Activated T-cell treated with anti-CD3 and anti-CD28 coated beads, Interleukin-2, amount 50 U/mL, for 72 hours (primary cell): ENCODE measurements around the gene P3H2. TPM values are rescaled to one million over a fixed set of nuclear protein-coding genes. Genes with fewer than 3 reads are reported as not detected.

ENCODE experiments used
- ATAC-seq, 2 donors: fragments of 150-1000 bp; cut with Tn5 transposase; replicated peaks in 1 of 2; 2 replicates each; pipeline ENCODE4 v1.10.0; 2021; ENCODE audit warnings: moderate library complexity in 2 of 2, mild to moderate bottlenecking in 1 of 2
- DNase-seq, 2 donors: peaks; one replicate each; pipeline ENCODE4 v3.0.0; 2021 to 2022; ENCODE audit warnings: mixed read lengths in 1 of 2
- H3K27ac Mint-ChIP-seq: one replicate; pipeline ENCODE4 v1.8.0; 2022; ENCODE audit warnings: mild to moderate bottlenecking, moderate library complexity, mixed read lengths
- H3K27me3 Mint-ChIP-seq: one replicate; pipeline ENCODE4 v1.8.0; 2022; ENCODE audit warnings: low read depth, mixed read lengths
- H3K36me3 Mint-ChIP-seq, 2 donors: one replicate each; pipeline ENCODE4 v1.8.0; 2022; ENCODE audit warnings: mixed read lengths in 2 of 2, mild to moderate bottlenecking in 1 of 2; ENCODE audit not compliant: insufficient read depth in 2 of 2
- H3K4me1 Mint-ChIP-seq: one replicate; pipeline ENCODE4 v1.8.0; 2022; ENCODE audit warnings: low read depth, mixed read lengths
- H3K4me3 Mint-ChIP-seq, 2 donors: one replicate each; pipeline ENCODE4 v1.8.0; 2022; ENCODE audit warnings: mild to moderate bottlenecking in 2 of 2, mixed read lengths in 2 of 2, moderate library complexity in 2 of 2
- H3K9me3 Mint-ChIP-seq, 2 donors: one replicate each; pipeline ENCODE4 v1.8.0; 2022; ENCODE audit warnings: mixed read lengths in 2 of 2
- total RNA-seq, 2 donors: library from RNA; stranded (reverse); gene quantifications; one replicate each; pipeline ENCODE4 v1.2.3, GENCODE V29; 2022

The P3H2 gene
- total RNA-seq, 2 donors from 2014 or later = not detected

DNA sequence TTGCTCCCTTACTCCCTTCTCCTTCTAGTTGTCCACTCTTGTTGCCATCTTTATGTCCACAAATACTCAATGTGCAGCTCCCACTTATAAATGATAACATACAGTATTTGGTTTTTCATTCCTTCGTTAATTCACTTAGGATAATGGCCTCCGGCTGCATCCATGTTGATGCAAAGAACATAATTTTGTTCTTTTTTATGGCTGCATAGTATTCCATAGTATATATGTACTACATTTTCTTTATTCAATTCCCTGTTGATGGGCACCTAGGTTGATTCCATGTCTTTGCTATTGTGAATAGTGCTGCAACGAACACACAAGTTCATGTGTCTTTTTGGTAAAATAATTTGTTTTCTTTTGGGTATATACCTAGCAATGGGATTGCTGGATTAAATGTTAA is 21.3 kb upstream of the P3H2 start:
- Mint-ChIP-seq H3K36me3 (no peaks in the 10 kb centered on the region), H3K27ac (no peak overlapping the region), H3K4me1 (no peaks in the 10 kb centered on the region), H3K4me3 (no peak overlapping the region), H3K27me3 (peaks cover 21% of the 10 kb centered on the region), H3K9me3 (no peaks in the 10 kb centered on the region)
- ATAC-seq = no peak
- no peak for DNase-seq

DNA sequence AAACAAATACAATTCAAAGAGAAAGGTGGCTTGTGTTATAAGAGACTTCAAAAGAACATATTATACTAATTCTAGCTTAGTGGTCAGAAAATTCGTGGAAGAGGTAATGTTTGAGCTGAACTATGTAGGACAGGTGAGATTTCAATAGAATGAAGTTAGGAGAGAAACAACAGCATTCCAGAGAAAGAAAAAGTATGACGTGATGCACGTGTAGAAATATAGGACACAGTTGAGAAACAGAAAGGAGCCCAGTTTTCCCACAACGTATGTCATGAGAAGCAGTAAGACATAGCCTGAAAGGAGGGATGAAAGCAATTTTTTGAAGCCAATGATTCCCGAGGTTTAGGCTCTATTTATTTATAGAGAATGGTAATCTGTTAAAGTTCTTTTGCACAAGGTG is 18.7 kb upstream of the P3H2 start:
- DNase-seq (no peak), ATAC-seq (no peak)
- H3K9me3 Mint-ChIP-seq = no peaks in the 10 kb centered on the region
- H3K27me3 Mint-ChIP-seq = peaks cover 16% of the 10 kb centered on the region
- H3K27ac Mint-ChIP-seq = no peak overlapping the region
- H3K4me3 Mint-ChIP-seq = no peak overlapping the region
- no peaks in the 10 kb centered on the region for H3K4me1 Mint-ChIP-seq
- H3K36me3 Mint-ChIP-seq = no peaks in the 10 kb centered on the region

DNA sequence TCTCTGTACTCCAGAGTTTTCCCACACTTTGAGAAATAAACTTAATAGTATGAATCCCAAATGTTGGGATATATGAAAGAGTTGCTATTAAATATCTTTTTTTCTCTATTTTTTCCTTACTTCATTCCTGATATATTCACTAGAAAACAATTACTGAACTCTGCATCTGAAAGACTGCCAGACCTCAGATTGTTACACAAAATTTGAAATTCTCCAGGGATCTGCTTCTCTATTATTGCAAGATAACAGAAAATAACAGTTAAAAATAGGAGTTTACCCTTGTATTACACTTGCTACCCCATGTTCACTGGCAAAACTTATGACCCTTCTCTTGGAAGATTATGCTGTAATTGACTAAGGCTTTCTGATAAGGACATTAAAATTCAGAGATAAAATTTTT is 11.7 kb upstream of the P3H2 start:
- ATAC-seq = no peak
- Mint-ChIP-seq H3K27me3 (peaks cover 37% of the 10 kb centered on the region), H3K27ac (no peak overlapping the region), H3K36me3 (no peaks in the 10 kb centered on the region), H3K4me1 (no peaks in the 10 kb centered on the region), H3K4me3 (no peak overlapping the region), H3K9me3 (no peaks in the 10 kb centered on the region)
- no peak for DNase-seq

DNA sequence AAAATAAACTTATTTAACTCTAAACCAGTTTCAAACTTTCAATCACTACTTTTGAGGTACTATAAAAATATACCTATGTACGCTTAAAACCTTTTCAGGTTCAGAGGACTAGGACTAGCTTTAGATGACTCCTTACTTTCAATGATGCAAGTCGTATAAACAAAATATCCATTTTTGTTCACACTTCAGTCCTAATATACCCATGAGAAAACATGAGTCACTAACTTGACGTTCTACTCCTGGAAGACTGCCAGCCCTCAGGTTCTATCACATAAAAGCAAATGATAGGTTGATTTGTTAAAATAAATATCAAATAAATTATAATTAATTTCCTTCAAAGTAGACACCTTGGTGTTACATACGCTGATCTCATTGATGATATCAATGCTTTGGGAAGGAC is 10.6 kb upstream of the P3H2 start:
- peaks cover 37% of the 10 kb centered on the region for H3K27me3 Mint-ChIP-seq
- DNase-seq (no peak), ATAC-seq (no peak)
- no peaks in the 10 kb centered on the region for H3K9me3 Mint-ChIP-seq
- no peaks in the 10 kb centered on the region for H3K4me1 Mint-ChIP-seq
- H3K4me3 Mint-ChIP-seq = no peak overlapping the region
- no peaks in the 10 kb centered on the region for H3K36me3 Mint-ChIP-seq
- no peak overlapping the region for H3K27ac Mint-ChIP-seq

DNA sequence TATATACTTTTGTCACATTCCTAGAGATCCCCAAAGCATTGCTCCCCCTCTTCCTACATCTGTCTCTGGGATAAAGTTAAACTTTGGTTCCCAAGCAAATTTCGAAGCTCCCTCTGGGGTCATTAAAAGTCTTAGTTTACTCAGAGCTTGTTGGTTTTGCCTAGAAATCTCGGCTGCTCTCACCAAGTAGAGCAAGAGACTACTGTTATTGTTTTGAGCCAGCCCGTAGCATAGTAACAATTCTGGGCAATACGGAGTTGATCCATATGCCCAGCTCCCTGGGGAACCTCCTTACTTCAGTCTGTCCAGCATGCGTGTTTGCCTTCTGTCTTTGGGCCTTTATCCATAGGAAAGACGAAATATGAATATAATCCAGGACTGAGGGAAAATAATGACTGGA is 10.0 kb upstream of the P3H2 start:
- DNase-seq (no peak), ATAC-seq (no peak)
- H3K4me3 Mint-ChIP-seq = no peak overlapping the region
- H3K9me3 Mint-ChIP-seq = no peaks in the 10 kb centered on the region
- no peak overlapping the region for H3K27ac Mint-ChIP-seq
- H3K27me3 Mint-ChIP-seq = peaks cover 37% of the 10 kb centered on the region
- H3K36me3 Mint-ChIP-seq = no peaks in the 10 kb centered on the region
- H3K4me1 Mint-ChIP-seq = no peaks in the 10 kb centered on the region

DNA sequence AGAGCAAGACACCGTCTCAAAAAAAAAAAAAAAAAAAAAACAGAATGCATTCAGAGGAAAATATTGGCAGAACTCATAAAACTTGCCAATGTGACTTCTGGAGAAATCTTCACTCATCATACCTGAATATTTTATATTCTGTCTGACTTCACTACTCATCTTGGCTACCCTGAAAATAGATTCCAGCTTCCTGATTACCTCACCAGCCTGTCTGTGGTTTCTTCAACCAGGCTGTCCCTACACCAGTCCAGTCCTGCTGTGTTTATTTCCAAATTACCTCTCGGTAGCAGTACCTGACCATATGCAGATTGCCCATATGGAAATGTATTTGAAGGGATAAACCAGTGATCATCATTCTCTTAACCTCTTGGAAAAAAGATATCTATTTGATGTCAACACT is 9.3 kb upstream of the P3H2 start:
- no peak overlapping the region for H3K4me3 Mint-ChIP-seq
- no peaks in the 10 kb centered on the region for H3K9me3 Mint-ChIP-seq
- DNase-seq = no peak
- H3K36me3 Mint-ChIP-seq = no peaks in the 10 kb centered on the region
- ATAC-seq = no peak
- H3K27ac Mint-ChIP-seq = no peak overlapping the region
- peaks cover 32% of the 10 kb centered on the region for H3K27me3 Mint-ChIP-seq
- H3K4me1 Mint-ChIP-seq = no peaks in the 10 kb centered on the region

DNA sequence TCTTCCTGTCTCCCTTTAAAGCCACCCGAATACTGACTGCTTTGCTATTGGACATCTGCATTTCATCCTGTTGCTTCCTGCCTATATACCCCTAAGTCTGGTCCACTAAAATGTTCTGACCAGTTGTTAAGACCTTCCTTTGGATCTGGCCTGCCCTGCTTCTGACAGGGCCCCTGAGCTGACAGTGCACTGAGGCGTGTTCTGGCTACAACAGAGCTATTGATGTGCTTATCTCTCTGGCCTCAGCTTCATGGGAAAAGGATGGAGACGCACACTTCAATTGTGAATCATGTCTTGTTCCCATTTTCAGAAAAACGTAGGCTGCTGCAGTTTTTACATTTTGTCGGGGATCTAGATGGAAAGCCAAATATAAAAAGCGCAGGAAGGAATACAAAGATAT is 7.1 kb upstream of the P3H2 start:
- Mint-ChIP-seq H3K27ac (no peak overlapping the region), H3K4me3 (no peak overlapping the region), H3K36me3 (no peaks in the 10 kb centered on the region), H3K9me3 (no peaks in the 10 kb centered on the region), H3K27me3 (peaks cover 24% of the 10 kb centered on the region), H3K4me1 (no peaks in the 10 kb centered on the region)
- DNase-seq (no peak), ATAC-seq (no peak)

DNA sequence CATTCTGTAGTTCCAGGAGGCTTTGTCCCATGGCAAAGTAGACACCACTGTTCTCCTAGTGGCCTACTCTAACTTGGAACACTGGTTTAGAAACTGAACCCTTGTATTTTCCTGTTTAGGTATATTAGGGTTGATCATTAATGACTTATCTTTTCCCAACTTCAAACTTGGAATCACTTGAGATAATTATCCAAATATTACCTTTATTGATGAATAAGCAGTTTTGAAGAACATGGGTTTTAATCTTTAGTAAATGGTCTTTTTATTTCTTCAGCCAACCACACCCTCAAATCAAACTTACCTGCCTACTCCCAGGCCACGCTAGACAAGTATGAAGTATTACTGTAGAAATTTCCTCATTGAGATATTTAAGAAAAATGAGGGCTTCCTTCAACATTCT is 6.5 kb upstream of the P3H2 start:
- no peak for ATAC-seq
- H3K4me3 Mint-ChIP-seq = no peak overlapping the region
- H3K27ac Mint-ChIP-seq = no peak overlapping the region
- H3K27me3 Mint-ChIP-seq = peaks cover 24% of the 10 kb centered on the region
- H3K9me3 Mint-ChIP-seq = no peaks in the 10 kb centered on the region
- no peaks in the 10 kb centered on the region for H3K36me3 Mint-ChIP-seq
- H3K4me1 Mint-ChIP-seq = no peaks in the 10 kb centered on the region
- DNase-seq = no peak

DNA sequence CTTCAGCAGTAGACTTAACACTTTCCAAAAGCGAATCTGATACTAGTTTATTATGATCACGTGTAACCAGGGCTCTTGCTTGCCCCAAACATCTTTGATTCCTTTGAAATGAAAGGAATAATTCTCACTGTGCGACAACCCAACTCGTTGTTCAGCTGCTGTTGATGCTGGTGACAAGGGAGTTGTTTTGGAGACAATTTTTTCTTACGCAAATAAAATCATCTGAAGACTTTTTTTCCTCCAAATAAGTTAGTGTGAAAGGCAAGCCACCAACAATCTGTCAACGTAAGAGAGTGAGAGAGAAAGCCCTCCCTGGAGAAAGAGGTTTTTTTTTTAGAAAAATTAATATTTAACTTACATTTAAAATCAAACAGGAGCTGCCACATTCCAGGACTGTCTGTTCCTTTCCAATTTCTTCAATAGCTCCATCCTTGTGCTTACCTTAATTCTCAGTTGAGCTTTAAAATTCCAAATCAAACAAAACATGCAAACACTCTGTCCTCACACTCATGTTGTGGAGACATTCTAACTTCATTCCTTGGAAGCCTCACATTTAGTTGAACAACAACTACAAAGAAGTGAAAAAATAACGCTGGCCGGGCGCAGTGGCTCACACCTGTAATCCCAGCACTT is 4.9 kb upstream of the P3H2 start:
- ATAC-seq (no peak), DNase-seq (no peak)
- Mint-ChIP-seq H3K27ac (no peak overlapping the region), H3K36me3 (no peaks in the 10 kb centered on the region), H3K27me3 (peaks cover 29% of the 10 kb centered on the region), H3K4me1 (no peaks in the 10 kb centered on the region), H3K9me3 (no peaks in the 10 kb centered on the region), H3K4me3 (no peak overlapping the region)

DNA sequence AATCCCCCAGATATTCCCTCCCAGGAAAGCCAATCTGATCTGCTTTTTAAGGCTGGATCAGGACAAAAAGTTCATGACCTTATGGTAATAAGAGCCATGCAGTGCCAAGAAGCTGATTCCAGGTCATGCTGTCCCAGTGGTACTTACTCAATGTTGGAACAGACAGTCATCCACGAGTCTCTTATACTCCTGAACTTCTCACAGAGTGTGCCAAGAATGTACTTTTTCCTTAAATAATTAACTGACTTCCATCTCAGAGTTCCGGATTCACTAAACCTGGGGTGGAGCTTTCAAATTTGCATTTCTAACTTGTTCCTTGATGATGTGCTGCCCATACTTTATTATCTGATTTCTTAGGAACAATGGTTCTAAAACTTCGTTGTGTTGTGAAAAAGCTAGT is 3.4 kb upstream of the P3H2 start:
- ATAC-seq (no peak), DNase-seq (no peak)
- peaks cover 0 to 2% of the 10 kb centered on the region in 2 donors for H3K36me3 Mint-ChIP-seq
- no peak overlapping the region for H3K27ac Mint-ChIP-seq
- H3K4me3 Mint-ChIP-seq = no peak overlapping the region
- H3K9me3 Mint-ChIP-seq = no peaks in the 10 kb centered on the region
- H3K4me1 Mint-ChIP-seq = peaks cover 8% of the 10 kb centered on the region
- H3K27me3 Mint-ChIP-seq = peaks cover 41% of the 10 kb centered on the region

DNA sequence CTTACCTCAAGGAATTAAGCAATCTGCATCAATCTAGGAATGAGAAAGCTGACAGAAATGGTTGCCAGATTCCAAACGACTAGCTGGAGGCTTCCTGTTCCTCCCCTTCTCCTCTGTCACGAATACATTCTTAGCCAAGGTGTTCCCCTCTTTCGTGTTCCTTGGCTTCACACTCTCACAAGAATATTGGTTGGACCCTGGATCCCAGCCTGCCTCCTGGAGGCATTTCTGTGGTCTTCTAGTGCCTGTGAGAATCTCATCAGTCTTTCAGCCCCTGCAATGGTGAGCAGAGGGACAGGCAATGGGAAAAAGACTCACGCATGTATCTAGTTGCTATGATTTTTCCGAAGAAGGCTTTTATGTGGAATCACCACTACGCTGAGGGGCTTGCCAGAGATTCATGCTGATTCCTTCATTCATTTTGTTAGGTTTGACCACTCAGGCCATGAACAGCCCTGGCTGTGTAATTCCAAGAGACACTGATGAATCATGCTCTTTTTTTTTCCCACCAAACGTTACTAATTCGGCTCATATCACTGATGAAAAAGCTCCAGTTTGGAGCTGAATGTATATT is 1.6 kb upstream of the P3H2 start:
- H3K36me3 Mint-ChIP-seq = peaks cover 0 to 2% of the 10 kb centered on the region in 2 donors

DNA sequence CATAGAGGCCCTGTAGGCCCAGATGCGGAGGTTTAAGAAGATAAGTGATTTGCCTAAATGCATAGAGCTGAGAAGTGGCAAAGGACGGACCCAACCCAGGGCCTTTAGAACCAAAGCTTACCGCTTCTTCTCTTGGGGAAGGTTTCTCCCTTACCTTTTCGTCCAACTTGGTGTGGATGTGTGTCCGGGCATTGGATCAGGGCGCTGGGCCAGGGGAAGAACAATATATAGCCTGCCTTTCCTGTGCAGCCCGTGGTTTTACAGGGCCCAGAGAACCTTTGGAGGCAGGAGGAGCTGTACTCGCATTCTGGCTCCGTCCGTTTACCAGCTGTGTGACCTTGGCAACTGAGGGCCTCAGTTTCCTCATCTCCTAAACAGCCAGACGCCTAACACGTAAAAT is 686 bp upstream of the P3H2 start:
- Mint-ChIP-seq H3K9me3 (no peaks in the 10 kb centered on the region), H3K27me3 (peaks cover 62% of the 10 kb centered on the region), H3K4me1 (peaks cover 8% of the 10 kb centered on the region), H3K27ac (no peak overlapping the region), H3K36me3 (peaks cover 0 to 2% of the 10 kb centered on the region in 2 donors), H3K4me3 (no peak overlapping the region)
- DNase-seq = no peak
- no peak for ATAC-seq

More for the DNA sequence above, 1.6 kb upstream of the P3H2 start:
- peaks cover 53% of the 10 kb centered on the region for H3K27me3 Mint-ChIP-seq
- H3K27ac Mint-ChIP-seq = no peak overlapping the region
- no peaks in the 10 kb centered on the region for H3K9me3 Mint-ChIP-seq
- DNase-seq = no peak
- H3K4me3 Mint-ChIP-seq = no peak overlapping the region
- no peak for ATAC-seq
- H3K4me1 Mint-ChIP-seq = peaks cover 8% of the 10 kb centered on the region

DNA sequence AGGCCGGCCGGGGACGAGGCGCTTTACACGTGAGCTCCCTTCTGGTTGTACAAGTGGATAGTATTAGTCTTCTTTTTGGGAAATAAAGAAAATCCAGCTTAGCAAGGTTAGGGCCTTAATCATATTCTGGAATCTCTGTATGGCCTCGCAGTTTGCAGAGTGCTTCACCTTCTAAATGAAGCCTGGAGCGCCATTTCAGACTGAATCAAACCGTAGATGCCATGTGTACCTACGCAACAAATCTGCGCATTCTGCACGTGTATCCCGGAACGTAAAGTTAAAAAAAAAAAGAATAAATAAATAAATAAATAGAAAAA is 322 bp upstream of the P3H2 start:
- ATAC-seq (no peak), DNase-seq (no peak)
- H3K27me3 Mint-ChIP-seq = peaks cover 65% of the 10 kb centered on the region
- peaks cover 0 to 2% of the 10 kb centered on the region in 2 donors for H3K36me3 Mint-ChIP-seq
- H3K4me3 Mint-ChIP-seq = peak overlapping the region; percentile 68 to 72
- H3K9me3 Mint-ChIP-seq = no peaks in the 10 kb centered on the region
- no peak overlapping the region for H3K27ac Mint-ChIP-seq
- H3K4me1 Mint-ChIP-seq = peaks cover 8% of the 10 kb centered on the region
